PC-9 (cell line): ENCODE measurements around the gene UBE2V1.
"Not testable (repeated sequence)": the region's sequence is repeated elsewhere in the genome, so short reads cannot be mapped to it uniquely, and the experiment has no call there.

ENCODE experiments used
- CTCF ChIP-seq: fragments of 200-600 bp; sonication (generic); conservative IDR thresholded peaks from 2 replicates; pipeline ENCODE4 v1.6.1; 2017; ENCODE audit warnings: mixed run types, antibody characterized with exemption, mild to moderate bottlenecking, moderate library complexity
- EZH2 ChIP-seq: fragments of 200-600 bp; sonication (generic); IDR thresholded peaks from 2 replicates; pipeline ENCODE4 v1.8.0; 2017; ENCODE audit warnings: antibody characterized with exemption, low read depth

GRCh38 chr20:50135157-50135556 lies 22.2 kb upstream of the UBE2V1 start:
- TF ChIP-seq CTCF, EZH2: not testable (repeated sequence)
